Measurements from ENCODE around the gene C16orf74.

C16orf74 gene

GRCh38 chr16:85676466-85676865 lies 74.4 kb downstream of the C16orf74 start:
- no peak for DNase-seq (ENCODE audit: low read depth)
- H3K9ac ChIP-seq (ENCODE audit: low read length) = no peak overlapping the region
- H3K36me3 ChIP-seq (ENCODE audit: control insufficient read depth, insufficient read depth, low read length, severe bottlenecking) = peaks cover 66% of the 10 kb centered on the region
- peaks cover 13% of the 10 kb centered on the region for H3K4me1 ChIP-seq (ENCODE audit: control insufficient read depth, insufficient read depth, low read length)
- H3K4me3 ChIP-seq (ENCODE audit: low read length) = no peak overlapping the region
- no peaks in the 10 kb centered on the region for H3K9me3 ChIP-seq (ENCODE audit: control insufficient read depth, low read length)
- no peaks in the 10 kb centered on the region for H3K27me3 ChIP-seq (replicated peaks; ENCODE audit: control insufficient read depth, insufficient read depth, low read length)

DNA sequence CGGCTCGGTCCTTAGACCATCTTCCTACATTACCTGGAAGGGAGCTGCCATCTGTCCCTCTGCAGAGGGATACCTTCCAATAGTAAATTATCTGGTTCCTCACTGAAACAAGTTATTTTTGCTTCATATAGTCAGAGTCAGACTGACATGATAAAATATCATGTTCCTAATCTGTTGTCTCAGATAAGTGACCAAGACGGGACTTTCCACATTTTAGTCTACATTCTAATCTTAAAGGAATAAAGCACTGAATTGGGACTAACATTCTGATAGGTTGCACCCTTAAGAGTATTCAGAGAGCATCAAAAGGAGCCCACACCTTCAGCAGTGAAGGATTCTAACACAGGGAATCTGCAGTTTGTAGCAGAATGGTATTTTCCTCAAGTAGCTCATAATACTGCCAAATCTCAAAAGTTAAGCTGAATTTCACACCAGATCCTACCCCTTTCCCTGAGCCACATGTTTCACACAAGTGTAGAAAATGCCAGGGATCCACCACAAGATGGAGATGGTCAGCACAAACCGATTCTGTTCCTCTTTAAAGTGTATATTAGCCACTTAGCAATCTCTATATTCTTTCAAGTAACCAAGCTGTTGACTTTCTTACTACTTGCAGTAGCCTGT lies 75.5 kb downstream of the C16orf74 start:
- DNase-seq (ENCODE audit: low read depth) = peak; percentile 32
- Histone ChIP-seq H3K9me3 (ENCODE audit: control insufficient read depth, low read length) (no peaks in the 10 kb centered on the region), H3K9ac (ENCODE audit: low read length) (no peak overlapping the region), H3K36me3 (ENCODE audit: control insufficient read depth, insufficient read depth, low read length, severe bottlenecking) (peaks cover 77% of the 10 kb centered on the region), H3K4me3 (ENCODE audit: low read length) (no peak overlapping the region), H3K27me3 (replicated peaks; ENCODE audit: control insufficient read depth, insufficient read depth, low read length) (no peaks in the 10 kb centered on the region), H3K4me1 (ENCODE audit: control insufficient read depth, insufficient read depth, low read length) (peaks cover 13% of the 10 kb centered on the region)

DNA sequence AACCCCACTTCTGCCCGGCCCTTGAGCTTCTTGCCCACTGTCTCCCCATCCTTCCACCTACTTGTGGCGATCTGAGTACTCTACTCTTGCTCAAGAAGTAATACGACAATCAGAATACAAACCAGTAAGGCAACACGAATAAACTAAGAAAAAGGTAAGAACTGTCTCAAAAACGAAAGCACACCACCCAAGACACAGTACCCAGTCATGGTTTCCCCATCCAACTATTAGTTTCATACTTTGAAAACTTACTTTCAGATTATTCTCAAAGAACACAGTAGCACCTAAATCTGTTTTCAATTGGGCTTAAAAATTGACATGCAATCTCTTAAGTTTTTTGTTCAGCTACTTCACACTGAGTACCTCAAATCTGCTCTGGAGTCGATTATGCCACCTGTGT lies 76.1 kb downstream of the C16orf74 start:
- H3K36me3 ChIP-seq (ENCODE audit: control insufficient read depth, insufficient read depth, low read length, severe bottlenecking) = peaks cover 82% of the 10 kb centered on the region
- DNase-seq (ENCODE audit: low read depth) = no peak
- H3K9ac ChIP-seq (ENCODE audit: low read length) = no peak overlapping the region
- H3K4me1 ChIP-seq (ENCODE audit: control insufficient read depth, insufficient read depth, low read length) = peaks cover 13% of the 10 kb centered on the region
- H3K9me3 ChIP-seq (ENCODE audit: control insufficient read depth, low read length) = no peaks in the 10 kb centered on the region
- no peaks in the 10 kb centered on the region for H3K27me3 ChIP-seq (replicated peaks; ENCODE audit: control insufficient read depth, insufficient read depth, low read length)
- H3K4me3 ChIP-seq (ENCODE audit: low read length) = no peak overlapping the region

DNA sequence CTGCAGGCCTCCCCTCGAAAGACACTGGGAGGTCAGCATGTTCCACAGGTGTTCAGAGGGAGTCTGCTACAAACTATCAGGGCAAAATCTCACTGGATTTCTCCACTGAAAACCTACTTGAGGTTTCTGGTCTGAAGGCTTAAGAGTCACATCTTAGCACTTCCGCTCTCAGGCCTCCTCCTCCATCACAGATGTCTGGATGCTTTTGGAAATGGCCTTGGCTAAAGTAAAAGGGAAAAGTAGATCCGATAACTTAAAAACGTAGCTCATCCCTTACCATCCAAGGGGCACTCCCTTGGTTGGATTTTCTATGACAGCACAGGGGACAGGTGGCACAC lies 76.5 kb downstream of the C16orf74 start:
- no peaks in the 10 kb centered on the region for H3K27me3 ChIP-seq (replicated peaks; ENCODE audit: control insufficient read depth, insufficient read depth, low read length)
- no peak for DNase-seq (ENCODE audit: low read depth)
- no peaks in the 10 kb centered on the region for H3K9me3 ChIP-seq (ENCODE audit: control insufficient read depth, low read length)
- H3K4me1 ChIP-seq (ENCODE audit: control insufficient read depth, insufficient read depth, low read length) = peaks cover 13% of the 10 kb centered on the region
- no peak overlapping the region for H3K9ac ChIP-seq (ENCODE audit: low read length)
- no peak overlapping the region for H3K4me3 ChIP-seq (ENCODE audit: low read length)
- H3K36me3 ChIP-seq (ENCODE audit: control insufficient read depth, insufficient read depth, low read length, severe bottlenecking) = peaks cover 86% of the 10 kb centered on the region

DNA sequence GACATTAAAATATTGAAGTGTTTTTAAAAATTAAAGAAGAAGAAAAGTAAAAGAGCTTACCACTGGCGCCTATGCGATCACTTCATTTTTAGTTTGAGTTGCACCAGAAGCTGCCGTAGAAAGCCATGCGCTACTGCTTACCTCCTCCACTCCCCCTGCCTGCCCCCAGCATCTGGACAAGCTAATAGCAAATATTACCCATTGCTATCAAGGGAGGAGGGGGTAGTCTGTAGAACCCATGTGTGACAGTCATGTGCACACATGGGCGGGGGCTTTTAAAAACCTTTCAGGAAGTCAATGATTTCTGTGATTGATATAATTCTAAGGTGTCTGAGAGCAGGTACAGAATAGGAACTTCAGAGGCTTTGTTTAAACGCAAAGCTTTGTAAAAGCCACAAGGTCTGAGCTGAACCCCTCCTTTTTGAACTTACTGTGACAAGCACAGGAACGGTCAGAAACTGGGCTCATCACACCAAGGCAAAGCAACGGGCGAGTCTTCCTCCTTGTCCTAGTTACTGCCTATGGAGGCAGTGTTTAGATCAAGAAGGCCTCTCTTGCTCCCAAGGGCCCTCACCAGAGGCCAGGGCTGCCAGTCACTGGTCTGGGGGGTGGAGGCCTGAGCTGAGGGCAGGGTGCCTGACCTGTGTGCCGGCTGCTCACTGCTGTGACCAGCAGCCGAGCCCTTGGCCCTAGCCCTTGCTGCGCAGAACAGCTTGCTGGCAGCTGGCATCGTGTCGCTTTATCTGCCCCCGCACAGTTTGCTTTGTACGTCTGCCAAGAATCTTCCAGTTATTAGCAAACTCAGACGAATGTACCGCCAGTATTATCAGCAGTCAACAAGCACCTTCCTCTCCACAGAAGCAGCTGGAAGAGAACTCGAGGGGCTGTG lies 77.1 kb downstream of the C16orf74 start:
- no peak for DNase-seq (ENCODE audit: low read depth)
- Histone ChIP-seq H3K36me3 (ENCODE audit: control insufficient read depth, insufficient read depth, low read length, severe bottlenecking) (peaks cover 87% of the 10 kb centered on the region), H3K4me1 (ENCODE audit: control insufficient read depth, insufficient read depth, low read length) (peaks cover 13% of the 10 kb centered on the region), H3K9me3 (ENCODE audit: control insufficient read depth, low read length) (no peaks in the 10 kb centered on the region), H3K9ac (ENCODE audit: low read length) (no peak overlapping the region), H3K4me3 (ENCODE audit: low read length) (no peak overlapping the region), H3K27me3 (replicated peaks; ENCODE audit: control insufficient read depth, insufficient read depth, low read length) (no peaks in the 10 kb centered on the region)

- Histone ChIP-seq H3K36me3 (ENCODE audit: control insufficient read depth, insufficient read depth, low read length, severe bottlenecking) (peaks cover 98% of the 10 kb centered on the region), H3K9me3 (ENCODE audit: control insufficient read depth, low read length) (no peaks in the 10 kb centered on the region), H3K9ac (ENCODE audit: low read length) (no peak overlapping the region), H3K4me3 (ENCODE audit: low read length) (no peak overlapping the region), H3K4me1 (ENCODE audit: control insufficient read depth, insufficient read depth, low read length) (peaks cover 13% of the 10 kb centered on the region), H3K27me3 (replicated peaks; ENCODE audit: control insufficient read depth, insufficient read depth, low read length) (no peaks in the 10 kb centered on the region)
- no peak for DNase-seq (ENCODE audit: low read depth)
Measured at GRCh38 chr16:85670840-85671239, 80.1 kb downstream of the C16orf74 start.

GRCh38 chr16:85668676-85669424 lies 82.0 kb downstream of the C16orf74 start:
- Histone ChIP-seq H3K4me1 (ENCODE audit: control insufficient read depth, insufficient read depth, low read length) (peaks cover 6% of the 10 kb centered on the region), H3K9ac (ENCODE audit: low read length) (no peak overlapping the region), H3K27me3 (replicated peaks; ENCODE audit: control insufficient read depth, insufficient read depth, low read length) (no peaks in the 10 kb centered on the region), H3K4me3 (ENCODE audit: low read length) (no peak overlapping the region), H3K36me3 (ENCODE audit: control insufficient read depth, insufficient read depth, low read length, severe bottlenecking) (peaks cover 98% of the 10 kb centered on the region), H3K9me3 (ENCODE audit: control insufficient read depth, low read length) (no peaks in the 10 kb centered on the region)
- no peak for DNase-seq (ENCODE audit: low read depth)

GRCh38 chr16:85667841-85668413 lies 83.0 kb downstream of the C16orf74 start:
- DNase-seq (ENCODE audit: low read depth) = no peak
- H3K4me3 ChIP-seq (ENCODE audit: low read length) = no peak overlapping the region
- peaks cover 98% of the 10 kb centered on the region for H3K36me3 ChIP-seq (ENCODE audit: control insufficient read depth, insufficient read depth, low read length, severe bottlenecking)
- H3K4me1 ChIP-seq (ENCODE audit: control insufficient read depth, insufficient read depth, low read length) = no peaks in the 10 kb centered on the region
- no peaks in the 10 kb centered on the region for H3K9me3 ChIP-seq (ENCODE audit: control insufficient read depth, low read length)
- no peak overlapping the region for H3K9ac ChIP-seq (ENCODE audit: low read length)
- H3K27me3 ChIP-seq (replicated peaks; ENCODE audit: control insufficient read depth, insufficient read depth, low read length) = no peaks in the 10 kb centered on the region

GRCh38 chr16:85667261-85667660 lies 83.6 kb downstream of the C16orf74 start:
- no peaks in the 10 kb centered on the region for H3K9me3 ChIP-seq (ENCODE audit: control insufficient read depth, low read length)
- no peaks in the 10 kb centered on the region for H3K27me3 ChIP-seq (replicated peaks; ENCODE audit: control insufficient read depth, insufficient read depth, low read length)
- H3K4me1 ChIP-seq (ENCODE audit: control insufficient read depth, insufficient read depth, low read length) = no peaks in the 10 kb centered on the region
- H3K4me3 ChIP-seq (ENCODE audit: low read length) = no peak overlapping the region
- no peak overlapping the region for H3K9ac ChIP-seq (ENCODE audit: low read length)
- no peak for DNase-seq (ENCODE audit: low read depth)
- peaks cover 98% of the 10 kb centered on the region for H3K36me3 ChIP-seq (ENCODE audit: control insufficient read depth, insufficient read depth, low read length, severe bottlenecking)

DNA sequence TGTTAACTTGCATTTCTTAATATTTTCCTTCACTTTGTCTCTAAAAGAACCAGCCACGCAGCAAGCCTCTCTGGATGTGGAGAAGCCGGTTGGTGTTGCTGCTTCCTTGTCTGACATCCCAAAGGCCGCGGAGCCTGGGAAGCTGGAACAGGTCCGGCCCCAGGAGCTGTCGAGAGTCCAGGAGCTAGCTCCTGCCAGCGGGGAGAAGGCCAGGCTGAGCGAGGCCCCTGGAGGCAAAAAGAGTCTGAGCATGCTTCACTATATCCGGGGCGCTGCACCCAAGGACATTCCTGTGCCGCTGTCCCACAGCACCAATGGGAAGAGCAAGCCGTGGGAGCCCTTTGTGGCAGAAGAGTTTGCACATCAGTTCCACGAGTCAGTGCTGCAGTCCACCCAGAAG lies 85.0 kb downstream of the C16orf74 start:
- Histone ChIP-seq H3K9me3 (ENCODE audit: control insufficient read depth, low read length) (no peaks in the 10 kb centered on the region), H3K27me3 (replicated peaks; ENCODE audit: control insufficient read depth, insufficient read depth, low read length) (no peaks in the 10 kb centered on the region), H3K36me3 (ENCODE audit: control insufficient read depth, insufficient read depth, low read length, severe bottlenecking) (peaks cover 99% of the 10 kb centered on the region), H3K4me1 (ENCODE audit: control insufficient read depth, insufficient read depth, low read length) (no peaks in the 10 kb centered on the region), H3K4me3 (ENCODE audit: low read length) (no peak overlapping the region), H3K9ac (ENCODE audit: low read length) (no peak overlapping the region)
- no peak for DNase-seq (ENCODE audit: low read depth)

DNA sequence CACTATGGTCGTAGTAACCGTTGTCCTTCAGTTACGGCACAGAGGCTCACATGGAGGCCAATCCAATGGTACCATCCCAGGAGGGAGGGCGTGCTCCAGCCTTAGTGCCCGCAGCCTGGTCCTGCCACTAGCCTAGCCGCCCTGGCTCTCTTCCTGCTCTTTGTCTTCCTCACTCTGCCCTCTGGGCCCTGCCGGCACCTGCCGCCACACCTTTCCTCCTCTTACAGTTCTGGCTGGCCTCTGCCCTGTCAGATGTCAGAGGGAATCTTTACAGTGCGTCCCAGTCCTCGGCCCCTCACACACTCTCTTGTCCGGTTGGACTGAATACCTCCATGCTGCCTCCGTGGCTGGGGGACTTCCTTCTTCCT lies 85.5 kb downstream of the C16orf74 start:
- no peaks in the 10 kb centered on the region for H3K27me3 ChIP-seq (replicated peaks; ENCODE audit: control insufficient read depth, insufficient read depth, low read length)
- no peak for DNase-seq (ENCODE audit: low read depth)
- H3K36me3 ChIP-seq (ENCODE audit: control insufficient read depth, insufficient read depth, low read length, severe bottlenecking) = peaks cover 98% of the 10 kb centered on the region
- no peak overlapping the region for H3K4me3 ChIP-seq (ENCODE audit: low read length)
- H3K4me1 ChIP-seq (ENCODE audit: control insufficient read depth, insufficient read depth, low read length) = no peaks in the 10 kb centered on the region
- no peak overlapping the region for H3K9ac ChIP-seq (ENCODE audit: low read length)
- no peaks in the 10 kb centered on the region for H3K9me3 ChIP-seq (ENCODE audit: control insufficient read depth, low read length)

Data from adipocyte (in vitro differentiated cells).